Measurements from ENCODE around the gene FAM222A.

FAM222A gene

DNA sequence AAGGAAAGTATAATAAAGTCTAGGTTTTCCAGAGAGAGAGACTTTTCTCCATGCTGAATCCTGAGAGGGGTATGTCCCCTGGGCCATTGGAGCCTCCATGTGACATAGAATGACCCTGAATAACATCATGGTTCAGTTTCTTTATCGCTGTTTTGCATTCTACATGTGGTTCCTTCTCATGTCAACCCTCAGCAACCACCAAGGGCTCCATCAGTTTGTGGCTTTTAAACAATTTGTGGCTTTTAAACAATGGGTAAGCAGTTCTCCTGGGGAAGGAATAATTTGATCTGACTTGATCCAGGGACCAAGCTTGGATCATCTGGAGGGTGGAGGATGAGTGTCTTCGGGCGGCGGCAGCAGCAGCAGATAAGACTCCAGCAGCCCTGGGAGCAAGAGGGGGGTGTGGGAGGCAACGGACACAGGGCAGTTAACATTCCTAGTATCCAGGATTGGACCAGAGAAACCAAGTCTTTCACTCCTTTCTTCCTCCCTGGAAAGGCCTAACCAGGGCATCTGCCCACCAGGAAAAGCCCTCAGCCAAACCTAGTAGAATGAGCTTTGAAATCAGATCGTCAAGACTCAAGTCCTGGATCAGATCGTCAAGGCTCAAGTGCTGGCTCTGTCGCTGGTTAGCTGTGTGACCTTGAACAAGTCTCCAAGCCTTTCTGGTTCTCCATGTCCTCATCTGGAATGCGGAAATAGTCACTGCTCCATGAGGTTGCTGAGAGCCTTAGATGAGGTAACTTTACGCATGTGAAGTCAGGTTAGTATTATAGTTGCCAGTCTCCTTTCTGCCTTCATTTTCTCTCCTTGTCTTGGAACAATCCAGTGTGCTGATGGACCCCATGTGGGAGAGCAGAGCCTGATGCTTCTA lies 27.8 kb upstream of the FAM222A start:
- no peak for TF ChIP-seq CTCF (IDR thresholded peaks at IDR 0.05)
- H3K27me3 ChIP-seq: peaks cover 0 to 6% of the 10 kb centered on the region in 2 donors
- H3K36me3 ChIP-seq: no peaks in the 10 kb centered on the region
- DNase-seq: no peak
- H3K4me1 ChIP-seq: no peaks in the 10 kb centered on the region
- no peak overlapping the region for H3K27ac ChIP-seq
- intact Hi-C loops (cut with DNase I; ENCODE audit: low total_unique reads): no loop called here
- no peak overlapping the region for H3K4me3 ChIP-seq
- no peaks in the 10 kb centered on the region for H3K9me3 ChIP-seq

DNA sequence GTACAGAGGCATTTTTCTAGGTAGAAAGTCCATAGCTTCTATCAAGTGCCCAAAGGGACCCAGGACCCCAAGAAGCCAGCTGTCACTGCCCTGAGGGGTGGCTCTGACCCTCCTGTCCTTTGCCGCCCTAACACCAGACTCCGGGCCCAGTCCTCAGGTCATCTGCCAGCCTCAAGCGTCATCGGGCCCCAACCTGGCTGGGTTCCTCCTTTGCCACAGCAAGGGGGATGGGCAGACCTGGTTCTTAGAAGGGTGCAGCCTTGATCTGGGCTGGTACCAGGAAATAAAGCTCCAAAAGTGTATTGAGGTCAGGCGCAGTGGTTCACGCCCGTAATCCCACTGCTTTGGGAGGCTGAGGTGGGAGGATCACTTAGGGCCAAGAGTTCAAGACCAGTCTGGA lies 27.1 kb upstream of the FAM222A start:
- DNase-seq: no peak
- intact Hi-C loops (cut with DNase I; ENCODE audit: low total_unique reads): no loop called here
- Histone ChIP-seq H3K4me1 (no peaks in the 10 kb centered on the region), H3K27ac (no peak overlapping the region), H3K9me3 (no peaks in the 10 kb centered on the region), H3K4me3 (no peak overlapping the region), H3K36me3 (no peaks in the 10 kb centered on the region), H3K27me3 (peaks cover 0 to 7% of the 10 kb centered on the region in 2 donors)
- TF ChIP-seq CTCF (IDR thresholded peaks at IDR 0.05): no peak

GRCh38 chr12:109687250-109687649 lies 26.4 kb upstream of the FAM222A start:
- intact Hi-C loops (cut with DNase I; ENCODE audit: low total_unique reads): no loop called here
- no peak overlapping the region for H3K27ac ChIP-seq
- H3K9me3 ChIP-seq: no peaks in the 10 kb centered on the region
- peaks cover 0 to 14% of the 10 kb centered on the region in 2 donors for H3K27me3 ChIP-seq
- no peaks in the 10 kb centered on the region for H3K4me1 ChIP-seq
- TF ChIP-seq CTCF (IDR thresholded peaks at IDR 0.05): no peak
- H3K4me3 ChIP-seq: no peak overlapping the region
- H3K36me3 ChIP-seq: no peaks in the 10 kb centered on the region
- no peak for DNase-seq

DNA sequence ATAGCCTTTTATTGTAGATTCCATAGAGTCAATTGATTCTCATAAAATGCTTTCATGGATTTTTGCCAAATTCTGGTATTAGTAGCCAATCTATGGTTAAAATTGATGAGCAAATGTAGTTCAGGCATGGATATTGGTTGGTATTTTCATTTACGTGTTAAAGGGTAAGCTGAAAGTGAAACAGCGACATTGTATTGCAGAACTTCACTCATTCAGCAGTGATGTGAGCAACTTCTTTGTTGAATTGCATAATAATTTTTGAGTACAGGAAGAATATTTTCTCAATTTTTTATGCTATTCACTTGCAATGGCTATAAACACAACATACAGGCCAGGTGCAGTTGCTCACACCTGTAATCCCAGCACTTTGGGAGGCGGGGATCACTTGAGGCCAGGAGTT lies 24.2 kb upstream of the FAM222A start:
- Histone ChIP-seq H3K4me1 (no peaks in the 10 kb centered on the region), H3K27me3 (peaks cover 0 to 33% of the 10 kb centered on the region in 2 donors), H3K4me3 (no peak overlapping the region), H3K9me3 (no peaks in the 10 kb centered on the region), H3K36me3 (no peaks in the 10 kb centered on the region), H3K27ac (no peak overlapping the region)
- intact Hi-C loops (cut with DNase I; ENCODE audit: low total_unique reads): no loop called here
- TF ChIP-seq CTCF (IDR thresholded peaks at IDR 0.05): no peak
- no peak for DNase-seq

DNA sequence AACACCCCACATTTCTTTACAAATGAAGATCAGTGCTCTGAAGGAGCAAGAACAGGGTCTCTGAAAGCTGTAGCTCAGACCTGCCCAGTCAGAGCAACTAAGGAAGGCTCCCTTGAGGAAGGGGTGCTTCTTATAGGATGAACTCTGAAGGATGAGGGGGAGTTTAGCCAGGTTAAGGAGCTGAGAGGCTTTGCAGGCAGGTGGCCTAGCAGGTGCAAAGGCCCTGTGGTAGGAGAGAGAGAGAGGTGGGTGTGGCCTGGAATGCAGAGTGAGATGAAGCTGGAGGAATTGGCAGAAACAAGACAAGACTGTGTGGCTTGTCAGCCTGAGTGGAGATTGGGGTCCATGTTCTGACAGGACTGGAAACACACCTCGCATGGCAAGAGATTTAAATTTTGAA lies 20.5 kb upstream of the FAM222A start:
- Histone ChIP-seq H3K27ac (no peak overlapping the region), H3K36me3 (no peaks in the 10 kb centered on the region), H3K4me1 (no peaks in the 10 kb centered on the region), H3K9me3 (no peaks in the 10 kb centered on the region), H3K4me3 (no peak overlapping the region), H3K27me3 (peaks cover 0 to 39% of the 10 kb centered on the region in 2 donors)
- no peak for TF ChIP-seq CTCF (IDR thresholded peaks at IDR 0.05)
- DNase-seq: no peak
- intact Hi-C loops (cut with DNase I; ENCODE audit: low total_unique reads): no loop called here
